SH-SY5Y (cell line): ENCODE measurements around the gene PAH.

Source experiments
- GATA2 ChIP-seq: IDR thresholded peaks from 2 replicates; pipeline ENCODE4 v1.6.1; 2011; ENCODE audit warnings: mild to moderate bottlenecking, low read depth, low read length
- GATA3 ChIP-seq: IDR thresholded peaks from 2 replicates; pipeline ENCODE4 v1.6.1; 2011; ENCODE audit warnings: low read depth, mild to moderate bottlenecking, low read length, moderate library complexity

DNA sequence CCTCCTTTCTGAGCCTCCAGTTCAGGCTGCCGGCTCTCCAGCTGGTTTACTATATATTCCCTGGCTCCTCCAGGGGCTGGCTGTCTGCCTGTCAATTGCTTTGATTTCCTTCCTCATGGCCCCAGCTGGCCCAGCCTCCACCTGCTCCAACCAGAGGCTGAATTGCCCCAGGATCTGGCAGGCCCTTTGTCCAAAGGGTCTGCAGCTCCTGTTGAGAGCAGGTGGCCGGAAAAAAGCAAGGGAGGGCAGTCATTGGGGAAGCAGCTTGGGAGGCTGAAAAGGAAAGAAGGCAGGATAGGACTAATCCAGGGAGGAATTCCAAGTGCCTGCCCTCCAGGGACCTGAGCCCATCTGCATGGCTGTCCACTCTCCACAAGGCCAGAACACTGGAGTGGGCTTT lies 25.3 kb downstream of the PAH start:
- TF ChIP-seq GATA3 (no peak), GATA2 (no peak)
